Subcutaneous abdominal adipose tissue (tissue), 5 donors: Measurements from ENCODE around the gene PEPD.
"Not testable (repeated sequence)": the region's sequence is repeated elsewhere in the genome, so short reads cannot be mapped to it uniquely, and the experiment has no call there.

Experiments used
- H3K27ac ChIP-seq: one replicate; pipeline ENCODE4 v1.7.0; 2013; ENCODE audit warnings: low read depth, mild to moderate bottlenecking, inconsistent platforms, low read length, moderate library complexity
- H3K27me3 ChIP-seq, 5 donors: one replicate each; pipeline ENCODE4 v1.7.0; 2013; ENCODE audit warnings: low read length in 5 of 5, inconsistent platforms in 1 of 5; ENCODE audit not compliant: control insufficient read depth in 5 of 5, insufficient read depth in 4 of 5
- H3K36me3 ChIP-seq, 5 donors: one replicate each; pipeline ENCODE4 v1.7.0; 2013; ENCODE audit warnings: low read length in 5 of 5; ENCODE audit not compliant: control insufficient read depth in 5 of 5, insufficient read depth in 5 of 5
- H3K4me1 ChIP-seq, 5 donors: one replicate each; pipeline ENCODE4 v1.7.0; 2013; ENCODE audit warnings: low read length in 5 of 5, mild to moderate bottlenecking in 3 of 5, moderate library complexity in 1 of 5; ENCODE audit not compliant: control insufficient read depth in 5 of 5, insufficient read depth in 5 of 5
- H3K4me3 ChIP-seq, 5 donors: one replicate each; pipeline ENCODE4 v1.7.0; 2013; ENCODE audit warnings: low read length in 5 of 5, low read depth in 1 of 5
- H3K9ac ChIP-seq, 5 donors: one replicate each; pipeline ENCODE4 v1.7.0; 2013; ENCODE audit warnings: low read length in 5 of 5, mild to moderate bottlenecking in 4 of 5, moderate library complexity in 3 of 5
- H3K9me3 ChIP-seq, 5 donors: one replicate each; pipeline ENCODE4 v1.7.0; 2013; ENCODE audit warnings: low read length in 5 of 5; ENCODE audit not compliant: control insufficient read depth in 5 of 5
- donor health status: healthy.
- donor health status: healthy.
- donor health status: healthy.
- donor health status: healthy.
- donor health status: healthy.

PEPD gene

GRCh38 chr19:33521480-33522370 is at the start of gene PEPD:
Gene PEPD (minus strand): TSS chr19:33521791. CDS start chr19:33521760, 31 bp downstream.
- Histone ChIP-seq H3K36me3 (no peaks in the 10 kb centered on the region), H3K9ac (peak within 1 kb of the TSS in 4 of 5 donors; percentile 79 to 93 (median 82)), H3K9me3 (no peaks in the 10 kb centered on the region), H3K27ac (peak within 1 kb of the TSS; percentile 33), H3K4me3 (peak within 1 kb of the TSS; percentile 82 to 92 (median 88)), H3K4me1 (peaks cover 4 to 55% (median 40%) of the 10 kb centered on the region in 5 donors), H3K27me3 (peaks cover 0 to under 1% (median 0%) of the 10 kb centered on the region in 5 donors)

DNA sequence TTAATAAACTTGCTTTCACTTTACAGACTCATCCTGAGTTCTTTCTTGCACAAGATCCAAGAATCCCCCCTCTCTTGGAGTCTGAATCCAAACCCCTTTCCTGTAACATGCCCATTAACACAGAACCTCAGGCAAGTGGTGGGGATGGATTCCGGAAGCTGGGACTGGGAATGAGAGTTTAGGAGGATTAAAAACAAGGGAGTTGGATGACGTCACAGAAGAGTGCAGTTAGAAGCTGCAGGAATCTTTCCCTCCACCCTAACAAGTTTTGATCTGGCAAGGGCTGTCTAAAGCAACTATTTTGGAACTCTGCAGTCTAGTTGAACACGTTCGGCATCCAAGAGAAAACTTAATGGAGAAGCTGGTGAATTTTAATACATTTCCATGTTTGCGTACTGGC is 48.2 kb upstream of the PEPD start:
- peaks cover 6 to 25% (median 12%) of the 10 kb centered on the region in 5 donors for H3K27me3 ChIP-seq
- peaks cover 3 to 14% (median 6%) of the 10 kb centered on the region in 5 donors for H3K9me3 ChIP-seq
- no peak overlapping the region for H3K27ac ChIP-seq
- H3K9ac ChIP-seq, result no peak overlapping the region
- no peaks in the 10 kb centered on the region for H3K4me1 ChIP-seq
- no peak overlapping the region for H3K4me3 ChIP-seq
- no peaks in the 10 kb centered on the region for H3K36me3 ChIP-seq

GRCh38 chr19:33568706-33569105 is 47.1 kb upstream of the PEPD start:
- Histone ChIP-seq H3K27me3 (peaks cover 6 to 27% (median 12%) of the 10 kb centered on the region in 5 donors), H3K36me3 (no peaks in the 10 kb centered on the region), H3K27ac (no peak overlapping the region), H3K4me1 (no peaks in the 10 kb centered on the region), H3K9ac (no peak overlapping the region), H3K9me3 (peaks cover 0 to 3% (median 0%) of the 10 kb centered on the region in 5 donors), H3K4me3 (no peak overlapping the region)

DNA sequence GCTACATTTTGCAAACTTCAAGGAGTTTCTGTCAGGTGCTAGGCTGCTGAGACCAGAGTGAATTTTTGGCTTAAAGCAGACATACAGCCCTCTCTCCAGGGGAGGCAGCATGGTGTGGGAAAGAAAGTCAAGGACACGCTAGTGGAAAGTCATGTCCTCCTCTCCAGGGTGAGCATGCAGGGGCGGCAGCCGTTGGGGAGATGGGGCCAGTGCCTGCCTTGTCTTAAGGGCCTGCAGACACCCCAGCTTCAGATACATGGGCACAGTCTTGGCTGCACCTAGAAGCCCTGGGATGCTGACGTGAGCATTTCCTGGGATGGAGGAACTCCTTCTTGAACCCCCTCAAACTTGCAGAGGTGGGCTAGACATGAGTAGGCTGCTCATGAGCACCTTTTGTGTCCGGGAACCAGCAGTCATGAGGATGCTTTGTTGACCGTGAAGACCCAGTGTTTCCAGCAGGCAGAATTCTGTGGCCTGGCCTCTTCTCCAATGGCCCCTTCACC is 43.3 kb upstream of the PEPD start:
- Histone ChIP-seq H3K4me3 (no peak overlapping the region), H3K27me3 (peaks cover 0 to 21% (median 12%) of the 10 kb centered on the region in 5 donors), H3K27ac (no peak overlapping the region), H3K36me3 (no peaks in the 10 kb centered on the region), H3K4me1 (no peaks in the 10 kb centered on the region), H3K9ac (no peak overlapping the region), H3K9me3 (no peaks in the 10 kb centered on the region)

- Histone ChIP-seq H3K9ac (no peak overlapping the region), H3K27me3 (peaks cover 0 to 24% (median 8%) of the 10 kb centered on the region in 5 donors), H3K27ac (no peak overlapping the region), H3K36me3 (no peaks in the 10 kb centered on the region), H3K4me3 (no peak overlapping the region), H3K4me1 (peaks cover 0 to 10% (median 0%) of the 10 kb centered on the region in 5 donors), H3K9me3 (no peaks in the 10 kb centered on the region)
Measured at GRCh38 chr19:33562636-33563035, 41.0 kb upstream of the PEPD start.

GRCh38 chr19:33561666-33562065 is 40.1 kb upstream of the PEPD start:
- not testable (repeated sequence) for H3K9ac ChIP-seq, H3K36me3 ChIP-seq, H3K4me1 ChIP-seq, H3K4me3 ChIP-seq, H3K27ac ChIP-seq, H3K9me3 ChIP-seq
- peaks cover 0 to 19% (median 4%) of the 10 kb centered on the region in 5 donors for H3K27me3 ChIP-seq

DNA sequence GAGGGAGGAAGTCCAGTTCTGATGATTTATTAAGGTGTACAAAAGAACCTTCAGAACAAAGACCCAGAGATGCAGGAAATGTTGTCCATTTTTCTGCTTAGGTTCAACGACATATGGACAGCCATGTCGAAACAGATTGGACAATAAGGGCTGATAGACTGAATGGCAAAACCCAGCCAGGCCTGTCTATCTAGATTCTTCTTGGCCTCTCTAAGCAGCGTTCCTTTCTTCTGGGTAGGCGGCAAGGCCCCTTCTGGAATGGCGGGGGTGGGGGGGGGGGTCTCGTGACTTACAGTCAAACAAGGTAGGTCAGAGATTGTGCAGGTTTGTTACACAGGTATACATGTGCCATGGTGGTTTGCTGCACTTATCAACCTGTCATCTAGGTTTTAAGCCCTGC is 39.7 kb upstream of the PEPD start:
- Histone ChIP-seq H3K27ac (no peak overlapping the region), H3K9me3 (no peaks in the 10 kb centered on the region), H3K4me3 (no peak overlapping the region), H3K9ac (no peak overlapping the region), H3K27me3 (peaks cover 0 to 19% (median 4%) of the 10 kb centered on the region in 5 donors), H3K36me3 (no peaks in the 10 kb centered on the region), H3K4me1 (peaks cover 0 to 10% (median 0%) of the 10 kb centered on the region in 5 donors)

DNA sequence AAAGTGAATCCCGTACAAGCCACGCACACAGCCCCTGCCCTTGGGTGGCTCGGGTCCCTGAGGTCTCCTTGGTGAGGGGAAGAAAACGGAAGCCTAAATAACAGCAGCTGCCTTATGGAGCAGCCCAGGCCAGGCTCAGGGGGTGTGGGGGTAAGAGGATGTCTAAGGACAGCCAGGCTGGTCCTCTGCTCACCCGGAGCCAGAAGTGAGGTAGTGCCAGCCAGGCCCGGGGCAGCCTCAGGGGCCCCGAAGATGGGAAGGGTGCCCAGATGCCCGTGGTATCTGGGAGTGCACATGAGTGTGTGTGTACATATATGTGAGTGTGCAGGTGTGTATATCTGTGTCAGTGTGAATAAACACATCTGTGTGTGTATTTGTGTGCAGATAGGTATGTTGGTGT is 38.4 kb upstream of the PEPD start:
- Histone ChIP-seq H3K9ac (no peak overlapping the region), H3K9me3 (no peaks in the 10 kb centered on the region), H3K4me1 (peaks cover 0 to 10% (median 0%) of the 10 kb centered on the region in 5 donors), H3K27ac (no peak overlapping the region), H3K36me3 (no peaks in the 10 kb centered on the region), H3K27me3 (peaks cover 0 to 13% (median 4%) of the 10 kb centered on the region in 5 donors), H3K4me3 (no peak overlapping the region)

DNA sequence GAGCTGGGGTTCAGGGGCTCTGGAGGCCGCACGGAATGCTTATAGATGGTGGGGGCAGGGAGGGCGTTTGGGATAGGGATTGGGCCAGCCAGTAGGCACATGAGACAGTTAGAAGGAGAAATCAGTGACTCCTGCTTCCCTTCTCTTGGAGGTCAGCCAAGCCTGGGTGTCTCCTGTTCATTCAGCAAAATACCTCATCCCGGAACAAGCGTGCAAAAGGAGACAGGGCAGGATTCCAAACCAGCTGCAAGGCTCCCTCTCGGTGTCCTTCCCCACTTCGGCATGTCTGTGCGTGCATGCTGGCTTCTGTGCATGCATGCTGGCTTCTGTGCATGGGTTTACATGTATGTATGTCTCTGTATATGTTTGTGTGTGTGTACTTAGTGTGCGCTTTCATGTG is 37.3 kb upstream of the PEPD start:
- Histone ChIP-seq H3K36me3 (no peaks in the 10 kb centered on the region), H3K27ac (no peak overlapping the region), H3K27me3 (peaks cover 0 to 9% (median 4%) of the 10 kb centered on the region in 5 donors), H3K4me1 (peaks cover 0 to 10% (median 0%) of the 10 kb centered on the region in 5 donors), H3K4me3 (no peak overlapping the region), H3K9ac (no peak overlapping the region), H3K9me3 (no peaks in the 10 kb centered on the region)

DNA sequence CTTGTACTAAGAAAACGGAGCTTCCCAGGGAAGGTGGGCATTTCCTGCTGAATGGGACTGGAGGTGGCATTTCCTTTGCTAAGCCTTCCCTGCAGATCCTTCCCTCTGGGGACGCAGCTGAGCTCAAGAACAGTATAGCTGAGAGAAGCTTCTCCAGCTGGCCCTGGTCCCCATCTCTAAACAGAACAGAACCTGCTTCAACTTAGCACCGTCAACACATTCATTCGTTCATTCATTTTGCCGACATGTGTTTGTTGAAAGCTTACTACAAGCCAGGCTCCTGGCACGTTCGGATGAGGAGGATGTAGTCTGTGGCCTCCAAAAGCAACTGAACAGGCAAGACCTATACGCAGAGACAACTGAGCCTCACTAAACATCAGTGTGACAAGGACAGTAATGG is 36.6 kb upstream of the PEPD start:
- no peaks in the 10 kb centered on the region for H3K9me3 ChIP-seq
- no peak overlapping the region for H3K9ac ChIP-seq
- H3K27ac ChIP-seq, result no peak overlapping the region
- H3K36me3 ChIP-seq, result no peaks in the 10 kb centered on the region
- no peak overlapping the region for H3K4me3 ChIP-seq
- H3K4me1 ChIP-seq, result peaks cover 0 to 10% (median 0%) of the 10 kb centered on the region in 5 donors
- H3K27me3 ChIP-seq, result peaks cover 0 to 9% (median 4%) of the 10 kb centered on the region in 5 donors
